ENCODE results near the gene CD2AP.

GRCh38 chr6:47475319-47475816, 2.2 kb upstream of the CD2AP start:
- TF ChIP-seq, protein P1, sequence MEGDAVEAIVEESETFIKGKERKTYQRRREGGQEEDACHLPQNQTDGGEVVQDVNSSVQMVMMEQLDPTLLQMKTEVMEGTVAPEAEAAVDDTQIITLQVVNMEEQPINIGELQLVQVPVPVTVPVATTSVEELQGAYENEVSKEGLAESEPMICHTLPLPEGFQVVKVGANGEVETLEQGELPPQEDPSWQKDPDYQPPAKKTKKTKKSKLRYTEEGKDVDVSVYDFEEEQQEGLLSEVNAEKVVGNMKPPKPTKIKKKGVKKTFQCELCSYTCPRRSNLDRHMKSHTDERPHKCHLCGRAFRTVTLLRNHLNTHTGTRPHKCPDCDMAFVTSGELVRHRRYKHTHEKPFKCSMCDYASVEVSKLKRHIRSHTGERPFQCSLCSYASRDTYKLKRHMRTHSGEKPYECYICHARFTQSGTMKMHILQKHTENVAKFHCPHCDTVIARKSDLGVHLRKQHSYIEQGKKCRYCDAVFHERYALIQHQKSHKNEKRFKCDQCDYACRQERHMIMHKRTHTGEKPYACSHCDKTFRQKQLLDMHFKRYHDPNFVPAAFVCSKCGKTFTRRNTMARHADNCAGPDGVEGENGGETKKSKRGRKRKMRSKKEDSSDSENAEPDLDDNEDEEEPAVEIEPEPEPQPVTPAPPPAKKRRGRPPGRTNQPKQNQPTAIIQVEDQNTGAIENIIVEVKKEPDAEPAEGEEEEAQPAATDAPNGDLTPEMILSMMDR (conservative IDR thresholded peaks at IDR 0.05): no peak
- no peak for TF ChIP-seq ZFX (IDR thresholded peaks at IDR 0.05)

Data from C4-2B (cell line).